ENCODE results near the gene CDH23. TPM values are rescaled to one million over a fixed set of nuclear protein-coding genes. Genes with fewer than 3 reads are reported as not detected.

The CDH23 gene
- total and polyA plus RNA-seq, 9 of the 15 experiments (the other 6 are each of a cell fraction or from before 2014, with no cell fraction given), result 0.18 to 1.2 (median 0.47) TPM

DNA sequence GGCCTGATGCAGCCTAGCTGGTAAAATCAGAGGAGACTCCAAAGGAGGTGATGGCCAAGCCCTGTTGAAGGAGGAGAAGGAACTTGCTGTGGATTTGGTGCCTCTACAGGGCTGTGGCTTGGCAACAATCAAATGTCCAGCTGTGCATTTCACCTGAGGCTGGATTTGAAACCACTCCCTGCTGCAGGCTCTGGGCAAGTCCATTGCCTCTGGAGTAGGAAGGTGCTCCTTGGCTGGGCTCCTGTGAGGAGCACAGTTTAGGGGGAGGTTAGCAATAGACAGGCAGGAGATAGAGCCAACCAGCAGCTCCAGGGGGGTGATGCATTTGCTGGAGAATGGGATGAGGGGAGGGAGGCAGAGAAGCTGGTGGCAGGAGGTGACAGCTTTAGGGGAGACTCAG, 26.5 kb downstream of the CDH23 start:
- Histone ChIP-seq H4K20me1 (replicated peaks; ENCODE audit: control insufficient read depth, insufficient read depth, low read length) (peaks cover 4% of the 10 kb centered on the region; the same call in 1 of the 2 replicates), H3K9me3 (replicated peaks; ENCODE audit: control insufficient read depth, insufficient read depth, low read depth, low read length) (no peaks in the 10 kb centered on the region), H3K27ac (ENCODE audit: extremely low read depth, low read depth, low read length) (no peak overlapping the region), H3K4me2 (ENCODE audit: insufficient read depth, low read length) (no peak overlapping the region), H3K4me1 (replicated peaks in 1 of 2; ENCODE audit: control insufficient read depth in 2 of 2, insufficient read depth in 2 of 2, low read length in 2 of 2) (no peaks in the 10 kb centered on the region), H3K27me3 (ENCODE audit: control insufficient read depth in 2 of 2, insufficient read depth in 2 of 2, low read length in 2 of 2) (peaks cover 14 to 21% of the 10 kb centered on the region in 2 experiments; a peak in 4 of 5 replicates), H3K4me3 (no peak overlapping the region), H3K36me3 (ENCODE audit: control insufficient read depth, insufficient read depth, low read length) (no peaks in the 10 kb centered on the region), H3K9me1 (ENCODE audit: control insufficient read depth, insufficient read depth, low read length) (no peaks in the 10 kb centered on the region), H3K79me2 (ENCODE audit: control insufficient read depth, insufficient read depth, low read length) (no peaks in the 10 kb centered on the region), H3K9ac (ENCODE audit: insufficient read depth in 1 of 2, low read depth in 2 of 2, low read length in 2 of 2) (no peak overlapping the region), H2AFZ (ENCODE audit: low read depth, low read length) (no peak overlapping the region)
- DNase-seq (ENCODE audit: extremely low read depth in 1 of 4, low spot score in 3 of 4) (no peak), ATAC-seq (no peak), FAIRE-seq (no peak)
- no TSS peak for BruUV-seq (replicated peaks)
- ChIA-PET CTCF (ENCODE audit: low intra/inter-chr PET ratio) (no interaction called here), POLR2A (interaction anchor here (1.3 kb wide), 1 partner anchor 12 kb away, joined by 3 read pairs; no protein-coding TSS in a partner anchor)
- in situ Hi-C loops (cut with MboI) (no loop called here), intact Hi-C loops (cut with micrococcal nuclease) (no loop called here)
- TF ChIP-seq ZBTB43 (CRISPR knock-in tag; IDR thresholded peaks at IDR 0.05), result no peak
- TF ChIP-seq THAP12 (CRISPR knock-in tag; IDR thresholded peaks at IDR 0.05), result no peak
- no peak for TF ChIP-seq MYC (IDR thresholded peaks at IDR 0.05; ENCODE audit: low read depth, low read length)
- no peak for TF ChIP-seq MYC (CRISPR knock-in tag; IDR thresholded peaks at IDR 0.05; ENCODE audit: borderline replicate concordance, low read depth)
- TF ChIP-seq PHF8 (IDR thresholded peaks at IDR 0.05; ENCODE audit: borderline replicate concordance, low read length), result no peak
- TF ChIP-seq CBX5 (IDR thresholded peaks at IDR 0.05; ENCODE audit: borderline replicate concordance, low read depth), result no peak
- TF ChIP-seq, protein P1, sequence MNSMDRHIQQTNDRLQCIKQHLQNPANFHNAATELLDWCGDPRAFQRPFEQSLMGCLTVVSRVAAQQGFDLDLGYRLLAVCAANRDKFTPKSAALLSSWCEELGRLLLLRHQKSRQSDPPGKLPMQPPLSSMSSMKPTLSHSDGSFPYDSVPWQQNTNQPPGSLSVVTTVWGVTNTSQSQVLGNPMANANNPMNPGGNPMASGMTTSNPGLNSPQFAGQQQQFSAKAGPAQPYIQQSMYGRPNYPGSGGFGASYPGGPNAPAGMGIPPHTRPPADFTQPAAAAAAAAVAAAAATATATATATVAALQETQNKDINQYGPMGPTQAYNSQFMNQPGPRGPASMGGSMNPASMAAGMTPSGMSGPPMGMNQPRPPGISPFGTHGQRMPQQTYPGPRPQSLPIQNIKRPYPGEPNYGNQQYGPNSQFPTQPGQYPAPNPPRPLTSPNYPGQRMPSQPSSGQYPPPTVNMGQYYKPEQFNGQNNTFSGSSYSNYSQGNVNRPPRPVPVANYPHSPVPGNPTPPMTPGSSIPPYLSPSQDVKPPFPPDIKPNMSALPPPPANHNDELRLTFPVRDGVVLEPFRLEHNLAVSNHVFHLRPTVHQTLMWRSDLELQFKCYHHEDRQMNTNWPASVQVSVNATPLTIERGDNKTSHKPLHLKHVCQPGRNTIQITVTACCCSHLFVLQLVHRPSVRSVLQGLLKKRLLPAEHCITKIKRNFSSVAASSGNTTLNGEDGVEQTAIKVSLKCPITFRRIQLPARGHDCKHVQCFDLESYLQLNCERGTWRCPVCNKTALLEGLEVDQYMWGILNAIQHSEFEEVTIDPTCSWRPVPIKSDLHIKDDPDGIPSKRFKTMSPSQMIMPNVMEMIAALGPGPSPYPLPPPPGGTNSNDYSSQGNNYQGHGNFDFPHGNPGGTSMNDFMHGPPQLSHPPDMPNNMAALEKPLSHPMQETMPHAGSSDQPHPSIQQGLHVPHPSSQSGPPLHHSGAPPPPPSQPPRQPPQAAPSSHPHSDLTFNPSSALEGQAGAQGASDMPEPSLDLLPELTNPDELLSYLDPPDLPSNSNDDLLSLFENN (IDR thresholded peaks at IDR 0.05; ENCODE audit: low read depth in 2 of 2, low read length in 2 of 2), result no peak
- no peak for TF ChIP-seq GMEB1 (CRISPR knock-in tag; IDR thresholded peaks at IDR 0.05)
